ENCODE results near the gene EPHA8.

EPHA8 gene

DNA sequence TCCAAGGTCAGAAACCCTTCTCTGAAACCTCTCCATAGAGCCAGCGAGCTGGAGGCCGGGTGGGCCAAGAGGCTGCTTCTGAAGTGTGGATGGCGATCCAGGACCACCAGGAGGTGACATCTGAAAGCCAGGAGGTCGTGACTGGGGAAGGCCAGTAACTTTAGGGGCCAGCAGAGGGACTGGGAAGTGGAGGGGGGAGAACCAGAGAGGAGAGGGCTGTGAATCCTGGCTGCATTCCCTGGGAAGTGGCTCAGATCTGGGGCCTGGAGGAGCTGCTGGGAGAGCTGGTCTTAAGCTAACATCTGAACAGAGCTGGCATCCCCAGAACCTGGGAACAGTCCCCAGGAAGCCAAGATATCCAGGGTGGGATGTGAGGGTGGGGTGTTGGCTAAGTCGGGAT, 11.3 kb upstream of the EPHA8 start:
- no peak overlapping the region for H3K4me3 ChIP-seq (ENCODE audit: low read depth, low read length)
- TF ChIP-seq, protein P1, sequence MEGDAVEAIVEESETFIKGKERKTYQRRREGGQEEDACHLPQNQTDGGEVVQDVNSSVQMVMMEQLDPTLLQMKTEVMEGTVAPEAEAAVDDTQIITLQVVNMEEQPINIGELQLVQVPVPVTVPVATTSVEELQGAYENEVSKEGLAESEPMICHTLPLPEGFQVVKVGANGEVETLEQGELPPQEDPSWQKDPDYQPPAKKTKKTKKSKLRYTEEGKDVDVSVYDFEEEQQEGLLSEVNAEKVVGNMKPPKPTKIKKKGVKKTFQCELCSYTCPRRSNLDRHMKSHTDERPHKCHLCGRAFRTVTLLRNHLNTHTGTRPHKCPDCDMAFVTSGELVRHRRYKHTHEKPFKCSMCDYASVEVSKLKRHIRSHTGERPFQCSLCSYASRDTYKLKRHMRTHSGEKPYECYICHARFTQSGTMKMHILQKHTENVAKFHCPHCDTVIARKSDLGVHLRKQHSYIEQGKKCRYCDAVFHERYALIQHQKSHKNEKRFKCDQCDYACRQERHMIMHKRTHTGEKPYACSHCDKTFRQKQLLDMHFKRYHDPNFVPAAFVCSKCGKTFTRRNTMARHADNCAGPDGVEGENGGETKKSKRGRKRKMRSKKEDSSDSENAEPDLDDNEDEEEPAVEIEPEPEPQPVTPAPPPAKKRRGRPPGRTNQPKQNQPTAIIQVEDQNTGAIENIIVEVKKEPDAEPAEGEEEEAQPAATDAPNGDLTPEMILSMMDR (IDR thresholded peaks at IDR 0.05; ENCODE audit: low read depth, low read length, missing control alignments) = no peak
- no peak for DNase-seq (ENCODE audit: low read depth)

GRCh38 chr1:22553104-22553880, 10.0 kb upstream of the EPHA8 start:
- TF ChIP-seq, protein P1 (IDR thresholded peaks at IDR 0.05; ENCODE audit: low read depth, low read length, missing control alignments) = no peak
- H3K4me3 ChIP-seq (ENCODE audit: low read depth, low read length) = no peak overlapping the region
- no peak for DNase-seq (ENCODE audit: low read depth)

GRCh38 chr1:22553991-22554522, 9.2 kb upstream of the EPHA8 start:
- DNase-seq (ENCODE audit: low read depth) = no peak
- TF ChIP-seq, protein P1 (IDR thresholded peaks at IDR 0.05; ENCODE audit: low read depth, low read length, missing control alignments) = no peak
- H3K4me3 ChIP-seq (ENCODE audit: low read depth, low read length) = no peak overlapping the region

DNA sequence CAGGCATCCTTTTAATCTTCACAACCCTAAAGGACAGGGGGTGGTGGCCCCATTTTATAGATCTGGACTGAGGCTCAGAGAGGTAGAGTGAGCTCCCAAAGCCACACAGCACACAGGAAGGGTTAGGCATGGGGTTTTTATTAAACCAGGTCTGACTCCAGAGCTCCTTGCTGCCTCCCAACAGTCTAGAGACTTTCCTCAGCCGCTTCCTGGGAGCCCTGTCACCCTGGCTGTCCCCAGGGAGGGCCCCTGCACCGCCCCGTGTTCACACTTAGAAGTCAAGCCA, 8.0 kb upstream of the EPHA8 start:
- TF ChIP-seq, protein P1 (IDR thresholded peaks at IDR 0.05; ENCODE audit: low read depth, low read length, missing control alignments) = no peak
- DNase-seq (ENCODE audit: low read depth) = no peak
- no peak overlapping the region for H3K4me3 ChIP-seq (ENCODE audit: low read depth, low read length)

GRCh38 chr1:22556391-22557104, 6.7 kb upstream of the EPHA8 start:
- no peak for DNase-seq (ENCODE audit: low read depth)
- no peak overlapping the region for H3K4me3 ChIP-seq (ENCODE audit: low read depth, low read length)
- TF ChIP-seq, protein P1 (IDR thresholded peaks at IDR 0.05; ENCODE audit: low read depth, low read length, missing control alignments) = no peak

GRCh38 chr1:22557341-22557950, 5.8 kb upstream of the EPHA8 start:
- no peak overlapping the region for H3K4me3 ChIP-seq (ENCODE audit: low read depth, low read length)
- TF ChIP-seq, protein P1 (IDR thresholded peaks at IDR 0.05; ENCODE audit: low read depth, low read length, missing control alignments) = no peak
- DNase-seq (ENCODE audit: low read depth) = no peak
